ENCODE measurements around the gene CCDC47.

The CCDC47 gene

DNA sequence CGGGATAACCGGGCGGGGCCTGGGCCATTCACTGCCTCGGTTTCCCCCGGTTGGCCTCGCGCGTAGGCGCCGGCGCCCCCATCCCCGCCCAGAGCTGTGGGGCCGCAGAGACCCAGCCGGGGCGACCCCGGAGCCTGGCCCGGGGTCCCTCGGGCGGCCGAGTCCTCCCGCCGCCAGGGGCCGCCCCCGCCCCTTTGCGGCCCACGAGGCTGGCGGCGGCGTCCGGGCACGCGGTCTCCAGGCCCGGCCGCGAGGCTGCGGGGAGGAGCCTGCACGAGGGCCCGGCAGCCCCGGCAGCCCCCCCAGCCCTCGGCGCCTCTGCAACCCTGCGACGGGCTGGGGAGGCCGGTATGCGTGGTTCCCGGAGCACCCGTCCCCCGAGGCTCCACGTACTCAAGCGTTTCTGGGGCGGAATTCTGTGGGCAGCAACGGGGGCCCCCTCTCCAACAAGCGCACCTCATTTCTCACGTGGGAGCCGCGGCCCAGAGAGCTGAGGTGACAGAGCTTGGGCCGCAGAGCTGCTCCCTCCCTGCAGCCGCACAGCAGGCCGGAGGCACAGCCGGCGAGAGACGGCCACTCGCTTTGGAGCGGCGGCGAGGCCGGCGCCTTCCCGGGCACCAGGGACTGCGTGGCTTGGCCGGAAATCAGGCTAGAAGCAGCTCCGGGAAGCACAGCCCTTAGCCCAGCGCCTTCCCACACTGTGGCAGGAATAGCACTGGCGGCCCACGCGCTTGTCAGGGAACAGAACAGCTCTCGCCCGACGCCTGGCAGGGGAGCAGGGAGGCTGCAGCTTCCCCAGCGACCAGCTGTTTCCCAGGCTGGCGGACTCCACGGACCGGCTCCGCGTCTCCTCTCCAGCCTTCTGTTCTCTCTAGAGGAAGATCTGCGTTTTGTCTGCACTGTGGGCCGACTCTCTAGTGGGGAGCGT lies 72.6 kb downstream of the CCDC47 start:
- TF ChIP-seq ZFX (IDR thresholded peaks at IDR 0.05; ENCODE audit: borderline replicate concordance): no peak
- TF ChIP-seq, protein P1, sequence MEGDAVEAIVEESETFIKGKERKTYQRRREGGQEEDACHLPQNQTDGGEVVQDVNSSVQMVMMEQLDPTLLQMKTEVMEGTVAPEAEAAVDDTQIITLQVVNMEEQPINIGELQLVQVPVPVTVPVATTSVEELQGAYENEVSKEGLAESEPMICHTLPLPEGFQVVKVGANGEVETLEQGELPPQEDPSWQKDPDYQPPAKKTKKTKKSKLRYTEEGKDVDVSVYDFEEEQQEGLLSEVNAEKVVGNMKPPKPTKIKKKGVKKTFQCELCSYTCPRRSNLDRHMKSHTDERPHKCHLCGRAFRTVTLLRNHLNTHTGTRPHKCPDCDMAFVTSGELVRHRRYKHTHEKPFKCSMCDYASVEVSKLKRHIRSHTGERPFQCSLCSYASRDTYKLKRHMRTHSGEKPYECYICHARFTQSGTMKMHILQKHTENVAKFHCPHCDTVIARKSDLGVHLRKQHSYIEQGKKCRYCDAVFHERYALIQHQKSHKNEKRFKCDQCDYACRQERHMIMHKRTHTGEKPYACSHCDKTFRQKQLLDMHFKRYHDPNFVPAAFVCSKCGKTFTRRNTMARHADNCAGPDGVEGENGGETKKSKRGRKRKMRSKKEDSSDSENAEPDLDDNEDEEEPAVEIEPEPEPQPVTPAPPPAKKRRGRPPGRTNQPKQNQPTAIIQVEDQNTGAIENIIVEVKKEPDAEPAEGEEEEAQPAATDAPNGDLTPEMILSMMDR (IDR thresholded peaks at IDR 0.05): no peak
- 0 out of 2 replicates have a peak overlapping the region, but pooled peaks have one; percentile 17 for H3K27ac ChIP-seq

DNA sequence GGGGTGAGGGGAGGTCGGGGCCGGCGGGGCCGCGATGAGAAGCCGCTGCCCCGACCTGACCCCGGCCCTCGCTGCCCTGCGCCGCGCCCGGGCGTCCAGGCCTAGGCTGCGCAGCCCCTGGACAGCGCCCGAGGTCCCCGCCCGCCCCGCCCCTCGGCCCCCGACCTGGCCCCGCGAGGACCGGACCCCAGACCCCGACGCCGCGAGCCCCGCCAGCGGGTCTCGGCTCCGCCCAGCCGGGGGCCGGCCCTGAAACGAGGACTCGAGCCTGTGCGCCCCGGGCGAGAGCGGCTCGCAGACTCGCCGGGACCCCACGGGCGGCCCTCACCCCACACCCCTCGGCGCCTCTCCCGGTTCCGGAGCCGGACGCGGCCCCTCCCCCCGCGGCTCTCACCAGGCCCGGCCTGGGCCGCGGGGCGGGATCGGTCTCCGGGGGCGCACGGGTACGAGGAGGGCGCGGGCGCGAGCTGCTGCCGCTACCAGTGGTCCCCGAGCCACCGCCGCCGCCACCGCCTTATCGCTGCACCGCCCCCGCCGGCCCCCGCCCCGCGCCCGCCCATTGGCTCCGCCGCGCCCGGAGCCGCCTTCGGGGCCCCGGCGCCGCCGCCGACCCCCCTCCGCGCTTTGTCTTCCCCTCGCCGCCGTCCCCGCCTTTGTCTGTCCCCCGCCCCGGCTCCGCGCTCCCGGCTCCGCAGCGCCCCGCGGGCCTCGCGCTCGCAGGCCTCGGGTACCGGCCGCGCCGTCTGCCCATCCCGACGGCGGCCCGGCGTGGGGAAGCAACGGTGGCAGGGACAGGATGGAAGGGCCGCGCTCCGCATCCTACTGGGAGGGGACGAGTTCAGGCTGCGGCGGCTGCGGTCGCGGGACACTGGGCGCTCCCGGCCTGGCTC lies 73.5 kb downstream of the CCDC47 start, which contains the start of gene LIMD2:
Gene LIMD2, minus strand, starts transcription at position 488 of the 890 bp plus-strand sequence. CDS start 827 bp downstream, outside the sequence.
- H3K27ac ChIP-seq: 0 out of 2 replicates have a peak within 1 kb of the TSS, but pooled peaks have one; percentile 17
- TF ChIP-seq ZFX (IDR thresholded peaks at IDR 0.05; ENCODE audit: borderline replicate concordance): no peak
- TF ChIP-seq, protein P1 (IDR thresholded peaks at IDR 0.05): no peak; the same call in 1 of the 2 replicates

DNA sequence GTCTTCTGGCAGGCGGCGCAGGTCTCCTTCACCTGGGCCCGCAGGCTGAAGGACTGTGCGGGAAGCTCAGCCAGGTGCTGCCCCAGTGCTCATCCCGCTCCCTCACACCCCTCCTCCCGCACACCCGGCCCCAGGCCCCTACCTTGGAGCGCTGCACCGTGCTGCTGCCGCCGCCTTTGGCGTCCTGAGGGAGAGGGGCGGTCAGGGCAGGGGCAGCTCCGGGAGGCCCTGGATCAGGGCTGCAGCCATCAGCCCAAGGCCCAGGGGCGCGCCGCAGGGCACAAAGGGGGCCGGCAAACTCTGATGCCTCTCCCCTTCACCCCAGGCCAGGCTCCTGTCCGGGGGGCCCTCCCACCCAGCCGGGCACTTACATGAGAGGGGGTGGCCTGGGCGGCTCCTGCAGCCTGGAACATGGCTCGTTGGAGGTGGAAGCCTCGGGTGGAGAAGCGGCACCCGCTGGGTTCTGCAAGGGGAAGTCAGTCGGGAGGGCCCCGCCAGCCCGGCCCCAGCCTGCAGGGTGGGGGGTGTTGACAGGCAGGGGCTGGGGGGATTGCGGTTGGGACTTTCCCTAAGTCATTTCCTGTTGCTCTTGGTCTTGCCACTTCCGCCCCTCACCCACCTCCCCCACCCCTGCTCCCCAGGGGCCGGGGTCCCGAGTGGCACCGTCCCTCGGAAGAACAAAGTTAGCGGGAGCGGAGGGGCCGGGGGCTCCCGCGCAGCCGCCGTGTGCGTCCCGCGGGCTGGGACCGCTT lies 74.3 kb downstream of the CCDC47 start:
- no peak overlapping the region for H3K27ac ChIP-seq
- TF ChIP-seq ZFX (IDR thresholded peaks at IDR 0.05; ENCODE audit: borderline replicate concordance): no peak
- TF ChIP-seq, protein P1 (IDR thresholded peaks at IDR 0.05): no peak

DNA sequence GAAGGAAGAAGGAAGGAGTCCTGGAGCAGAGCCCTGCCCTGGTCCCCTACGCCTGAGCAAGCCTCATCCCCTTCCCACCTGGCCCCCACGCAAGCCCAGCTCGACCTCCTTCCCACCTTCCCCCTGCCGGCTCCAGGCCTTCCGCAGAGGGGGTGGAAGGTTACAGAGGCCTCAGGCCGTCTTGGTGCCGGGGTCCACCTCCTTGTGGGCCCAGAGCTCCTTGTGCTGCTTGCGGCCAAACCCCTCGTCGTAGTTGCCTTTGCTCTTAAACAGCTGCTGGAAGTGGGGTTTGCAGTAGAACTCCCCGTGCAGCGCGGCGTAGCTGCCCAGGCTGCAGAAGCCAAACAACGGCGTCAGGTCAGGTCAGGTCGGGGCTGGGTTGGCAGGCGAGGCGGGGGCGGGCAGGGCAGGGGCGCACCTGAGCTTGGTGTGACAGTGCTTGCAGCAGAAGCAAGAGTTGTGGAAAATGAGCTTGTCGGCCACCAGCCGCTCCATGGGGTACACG lies 75.0 kb downstream of the CCDC47 start:
- no peak overlapping the region for H3K27ac ChIP-seq
- no peak for TF ChIP-seq ZFX (IDR thresholded peaks at IDR 0.05; ENCODE audit: borderline replicate concordance)
- TF ChIP-seq, protein P1 (IDR thresholded peaks at IDR 0.05): no peak

DNA sequence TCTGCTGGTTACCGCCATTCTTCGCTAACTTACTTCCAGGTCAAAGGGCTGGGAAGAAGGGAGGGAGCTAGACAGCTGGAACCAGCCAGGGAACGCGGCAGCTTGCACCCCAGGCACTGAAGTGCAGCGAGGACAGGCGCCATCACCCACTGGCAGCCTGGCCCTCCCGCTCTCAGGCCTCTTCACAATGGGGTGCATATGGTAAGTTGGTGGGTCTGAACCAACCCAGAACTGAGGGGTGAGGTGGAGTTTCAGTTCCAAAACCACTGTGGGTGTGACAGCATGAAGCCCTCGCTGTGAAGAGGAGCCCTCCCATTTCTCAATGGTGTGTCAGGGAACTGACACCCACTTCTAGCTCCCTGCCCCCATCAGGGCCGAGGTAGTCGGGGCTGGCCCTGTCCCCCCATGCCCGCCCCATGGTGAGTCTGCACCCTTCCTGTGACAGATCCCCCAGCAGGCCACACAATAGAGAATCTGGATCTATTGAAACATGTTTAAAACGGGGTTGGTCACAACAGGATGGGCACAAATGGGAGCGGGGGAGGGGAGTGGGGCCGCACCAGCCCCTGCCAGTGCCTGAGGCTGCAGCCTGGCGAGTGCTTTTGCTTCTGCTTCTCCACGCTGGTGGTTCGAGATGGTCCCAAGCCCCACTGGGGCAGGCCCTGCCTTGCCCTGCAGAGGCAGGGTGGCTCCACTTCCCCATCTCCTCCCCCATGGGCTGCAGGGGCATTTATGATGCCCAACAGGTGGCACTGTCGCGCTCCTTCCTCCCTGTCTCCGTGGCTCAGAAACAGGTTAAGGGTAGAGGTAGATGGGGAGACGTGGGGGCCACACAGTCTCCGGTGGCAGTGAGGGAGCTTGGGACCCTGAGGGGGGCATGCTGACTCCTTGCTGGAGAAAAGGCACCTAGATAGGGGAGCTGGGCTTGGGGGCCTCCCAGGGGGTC lies 75.8 kb downstream of the CCDC47 start:
- peak overlapping the region; percentile 39; the same call in 1 of the 2 replicates for H3K27ac ChIP-seq
- no peak for TF ChIP-seq ZFX (IDR thresholded peaks at IDR 0.05; ENCODE audit: borderline replicate concordance)
- TF ChIP-seq, protein P1 (IDR thresholded peaks at IDR 0.05): peak; percentile 82
